GM12875 (cell line): Measurements from ENCODE around the gene PHF11.

Experiments
- H3K4me3 ChIP-seq: one replicate; pipeline ENCODE4 v1.5.1; 2011; ENCODE audit warnings: low read depth, low read length, control low read depth
- CTCF ChIP-seq: IDR thresholded peaks from 2 replicates; pipeline ENCODE4 v1.5.1; 2011; ENCODE audit warnings: low read depth, mild to moderate bottlenecking, control low read depth, inconsistent platforms, low read length, moderate library complexity, borderline replicate concordance; ENCODE audit not compliant: insufficient read depth

The PHF11 gene

DNA sequence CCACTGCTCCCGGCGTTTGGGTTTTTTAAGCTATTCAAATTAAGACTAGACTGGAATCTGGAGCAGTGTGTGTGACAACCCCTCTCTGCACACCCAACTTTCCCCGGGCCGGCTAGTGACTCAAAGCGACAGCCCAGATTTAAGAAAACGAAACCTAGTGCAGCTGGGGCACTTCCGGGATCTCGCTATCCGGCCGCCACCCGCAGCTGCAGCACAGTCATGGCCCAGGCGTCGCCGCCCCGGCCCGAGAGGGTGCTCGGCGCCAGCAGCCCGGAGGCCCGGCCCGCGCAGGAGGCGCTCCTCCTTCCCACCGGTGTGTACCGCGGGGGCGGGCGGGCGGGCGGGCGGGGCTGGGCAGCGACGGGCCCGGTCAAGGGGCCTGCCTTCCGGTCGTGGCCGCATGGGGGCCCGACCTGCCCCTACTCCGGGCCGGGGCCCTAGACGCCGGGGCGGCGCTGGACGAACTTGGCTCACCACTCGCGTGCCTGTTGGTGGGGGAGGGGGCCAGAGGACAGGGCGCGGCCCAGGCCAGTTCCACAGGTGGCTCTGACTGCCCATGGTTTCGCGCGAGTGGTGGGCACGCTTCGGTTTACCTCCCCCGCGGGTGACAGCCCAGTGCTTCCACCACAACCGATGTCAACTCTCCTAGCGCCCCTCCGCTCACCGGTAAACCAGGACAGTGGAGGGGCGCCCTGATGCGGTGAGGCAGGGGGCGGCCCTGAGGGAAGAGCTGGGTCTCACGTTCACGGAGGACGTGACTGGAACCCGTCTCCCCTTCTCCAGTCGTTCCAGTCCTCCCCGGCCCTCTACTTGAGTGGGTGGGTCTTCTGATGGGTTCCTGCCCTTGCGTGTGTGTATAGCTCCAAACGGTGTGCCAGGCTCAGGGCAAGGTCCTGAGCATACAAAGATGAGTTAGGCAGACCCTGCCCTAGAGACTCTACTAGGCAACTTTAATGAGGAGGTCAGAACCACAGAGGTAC, at the start of gene PHF11:
PHF11 (plus strand) TSS at position 171 of the 980 bp plus-strand sequence; CDS start at position 220, 49 bp downstream.
- H3K4me3 ChIP-seq, result peak within 1 kb of the TSS; percentile 80
- no peak for TF ChIP-seq CTCF

DNA sequence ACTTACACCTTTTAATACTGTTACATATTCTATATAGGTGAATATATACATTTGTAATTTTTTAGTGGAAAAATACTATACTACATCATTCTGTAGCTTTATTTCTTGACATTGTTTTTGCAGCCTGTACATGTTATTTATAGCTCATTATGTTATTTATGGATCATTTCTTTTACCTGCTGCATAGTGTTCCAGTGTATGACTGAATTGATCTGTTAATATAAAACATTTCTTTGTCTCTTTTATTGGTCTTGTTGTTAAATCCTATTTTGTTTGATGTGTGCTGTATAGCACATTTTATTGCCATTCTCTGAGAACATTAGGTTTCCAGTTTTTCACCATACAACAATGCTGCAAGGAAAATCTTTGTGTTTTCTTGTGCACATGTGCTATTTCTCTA, 49.3 kb upstream of the PHF11 start:
- TF ChIP-seq CTCF, result no peak

DNA sequence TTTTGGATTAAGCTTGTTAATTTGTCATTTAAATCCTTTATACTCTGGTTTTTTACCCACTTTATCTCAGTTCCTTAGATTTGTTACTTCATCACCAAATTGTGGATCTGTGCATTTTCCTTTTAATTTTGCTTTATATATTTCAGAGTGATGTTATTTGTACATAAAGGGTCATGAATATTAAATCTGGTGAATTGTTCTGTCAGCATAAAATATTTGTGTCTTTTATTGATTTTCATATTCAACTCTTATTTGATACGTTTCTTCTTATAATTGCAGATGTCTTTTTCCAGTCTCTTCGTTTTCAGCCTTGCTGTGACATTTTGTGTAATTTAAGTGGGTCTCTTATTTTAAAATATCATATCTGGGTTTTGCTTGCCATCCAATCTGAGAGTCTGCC, 47.0 kb upstream of the PHF11 start:
- TF ChIP-seq CTCF, result no peak
- H3K4me3 ChIP-seq, result no peak overlapping the region

More for the DNA sequence above, 49.3 kb upstream of the PHF11 start:
- H3K4me3 ChIP-seq, result no peak overlapping the region

DNA sequence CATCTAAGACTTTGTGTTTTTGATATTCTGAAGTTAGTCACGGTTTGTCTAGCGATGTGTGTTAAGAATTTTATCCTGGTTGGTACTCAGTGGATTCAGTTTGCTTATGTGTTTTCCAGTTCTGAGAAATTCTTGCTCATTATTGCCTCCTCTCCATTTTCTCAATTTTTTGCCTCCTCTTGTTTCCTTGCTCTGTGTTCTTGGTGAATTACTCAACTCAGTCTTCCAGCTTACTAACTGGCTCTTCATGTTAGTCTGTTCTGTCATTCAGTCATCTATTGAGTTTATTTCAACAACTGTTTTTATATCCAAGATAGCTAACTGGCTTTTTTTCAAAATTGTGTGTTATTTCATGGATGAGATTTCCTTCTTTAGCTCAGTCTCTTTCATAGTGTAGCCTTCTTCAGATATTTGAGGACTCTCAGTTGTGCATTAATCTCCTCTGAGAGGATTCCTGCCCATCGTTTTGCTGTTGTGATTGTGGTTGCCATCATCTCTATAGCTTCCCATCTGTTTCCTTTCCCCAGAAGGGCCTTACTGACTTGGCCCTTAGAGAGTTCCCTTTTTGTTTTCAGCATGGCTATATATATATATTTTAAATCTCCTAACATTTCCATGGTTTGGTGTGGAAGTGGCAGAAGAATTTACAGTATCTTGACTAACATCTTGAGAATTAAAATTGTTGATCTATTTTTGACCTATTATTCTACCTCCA, 45.5 kb upstream of the PHF11 start:
- no peak for TF ChIP-seq CTCF
- no peak overlapping the region for H3K4me3 ChIP-seq

GRCh38 chr13:49452725-49453457, 42.9 kb upstream of the PHF11 start:
- no peak overlapping the region for H3K4me3 ChIP-seq
- no peak for TF ChIP-seq CTCF

- H3K4me3 ChIP-seq, result no peak overlapping the region
- no peak for TF ChIP-seq CTCF
Observed at GRCh38 chr13:49453465-49453864, 42.3 kb upstream of the PHF11 start.
